Inferior parietal cortex (tissue), 1 donor: ENCODE results near the gene ZMYND11.
"Not testable (repeated sequence)": the region's sequence is repeated elsewhere in the genome, so short reads cannot be mapped to it uniquely, and the experiment has no call there.

Source experiments
- DNase-seq: peaks from one replicate; pipeline ENCODE4 v3.0.0-alpha.2; 2016; ENCODE audit errors: extremely low spot score

ZMYND11 gene

GRCh38 chr10:244227-244626, 109.0 kb downstream of the ZMYND11 start:
- DNase-seq = peak; percentile 28

GRCh38 chr10:246431-246830, 111.2 kb downstream of the ZMYND11 start:
- DNase-seq = no peak

- no peak for DNase-seq
Measured at GRCh38 chr10:247480-247879, 112.2 kb downstream of the ZMYND11 start.

- no peak for DNase-seq
Measured at GRCh38 chr10:248307-248706, 113.1 kb downstream of the ZMYND11 start.

- no peak for DNase-seq
Measured at GRCh38 chr10:251982-252582, 116.8 kb downstream of the ZMYND11 start.

GRCh38 chr10:260819-261429, 125.7 kb downstream of the ZMYND11 start:
- no peak for DNase-seq

GRCh38 chr10:264160-265073, 129.2 kb downstream of the ZMYND11 start:
- DNase-seq = not testable (repeated sequence)

- DNase-seq = not testable (repeated sequence)
Measured at GRCh38 chr10:265074-265440, 129.8 kb downstream of the ZMYND11 start.

- DNase-seq = not testable (repeated sequence)
Measured at GRCh38 chr10:265816-266588, 130.7 kb downstream of the ZMYND11 start.

- no peak for DNase-seq
Measured at GRCh38 chr10:266974-267425, 131.7 kb downstream of the ZMYND11 start.

GRCh38 chr10:267705-268104, 132.4 kb downstream of the ZMYND11 start:
- no peak for DNase-seq

- no peak for DNase-seq
Measured at GRCh38 chr10:269440-270074, 134.3 kb downstream of the ZMYND11 start.

- DNase-seq = no peak
Measured at GRCh38 chr10:271201-271600, 135.9 kb downstream of the ZMYND11 start.

GRCh38 chr10:271722-272121, 136.5 kb downstream of the ZMYND11 start:
- no peak for DNase-seq

- no peak for DNase-seq
Measured at GRCh38 chr10:273088-273487, 137.8 kb downstream of the ZMYND11 start.

GRCh38 chr10:274866-275265, 139.6 kb downstream of the ZMYND11 start:
- no peak for DNase-seq

- DNase-seq = no peak
Measured at GRCh38 chr10:275680-276079, 140.4 kb downstream of the ZMYND11 start.

GRCh38 chr10:277963-278362, 142.7 kb downstream of the ZMYND11 start:
- DNase-seq = no peak

GRCh38 chr10:278707-279106, 143.5 kb downstream of the ZMYND11 start:
- no peak for DNase-seq

GRCh38 chr10:279232-279631, 144.0 kb downstream of the ZMYND11 start:
- DNase-seq = no peak

- no peak for DNase-seq
Measured at GRCh38 chr10:279655-280054, 144.4 kb downstream of the ZMYND11 start.
